Stimulated activated CD4-positive, alpha-beta T cell treated with anti-CD3 and anti-CD28 coated beads, Interleukin-4, amount 100 ng/mL, for 1 hour (primary cell): ENCODE results near the gene SCGN.

Experiments used
- DNase-seq: peaks from one replicate; pipeline ENCODE4 v3.0.0-alpha.2; 2020

SCGN gene

GRCh38 chr6:25689966-25690365 lies 38.0 kb downstream of the SCGN start:
- DNase-seq: no peak

- no peak for DNase-seq
Measured at GRCh38 chr6:25691894-25692293, 39.9 kb downstream of the SCGN start.

- DNase-seq: no peak
Measured at GRCh38 chr6:25692472-25692871, 40.5 kb downstream of the SCGN start.

- DNase-seq: no peak
Measured at GRCh38 chr6:25694366-25694765, 42.4 kb downstream of the SCGN start.

GRCh38 chr6:25695671-25696070 lies 43.7 kb downstream of the SCGN start:
- no peak for DNase-seq

GRCh38 chr6:25697537-25698340 lies 45.7 kb downstream of the SCGN start:
- DNase-seq: no peak

GRCh38 chr6:25698631-25699030 lies 46.6 kb downstream of the SCGN start:
- no peak for DNase-seq

- DNase-seq: no peak
Measured at GRCh38 chr6:25699649-25700048, 47.6 kb downstream of the SCGN start.

- no peak for DNase-seq
Measured at GRCh38 chr6:25700761-25701160, 48.7 kb downstream of the SCGN start.

GRCh38 chr6:25701807-25702206 lies 49.8 kb downstream of the SCGN start:
- DNase-seq: no peak

- DNase-seq: no peak
Measured at GRCh38 chr6:25703005-25703404, 51.0 kb downstream of the SCGN start.

- DNase-seq: no peak
Measured at GRCh38 chr6:25704001-25704400, 52.0 kb downstream of the SCGN start.

- DNase-seq: no peak
Measured at GRCh38 chr6:25706314-25707014, 54.4 kb downstream of the SCGN start.

GRCh38 chr6:25709761-25710160 lies 57.7 kb downstream of the SCGN start:
- DNase-seq: no peak

GRCh38 chr6:25710287-25710686 lies 58.3 kb downstream of the SCGN start:
- no peak for DNase-seq

- no peak for DNase-seq
Measured at GRCh38 chr6:25713824-25714223, 61.8 kb downstream of the SCGN start.

GRCh38 chr6:25714765-25715164 lies 62.8 kb downstream of the SCGN start:
- DNase-seq: no peak

- DNase-seq: no peak
Measured at GRCh38 chr6:25715794-25716193, 63.8 kb downstream of the SCGN start.

- no peak for DNase-seq
Measured at GRCh38 chr6:25717866-25718740, 66.1 kb downstream of the SCGN start.

GRCh38 chr6:25726122-25726911 lies 74.3 kb downstream of the SCGN start:
- no peak for DNase-seq

- DNase-seq: no peak
Measured at GRCh38 chr6:25727028-25727427, 75.0 kb downstream of the SCGN start.

- DNase-seq: no peak
Measured at GRCh38 chr6:25730907-25731306, 78.9 kb downstream of the SCGN start.

GRCh38 chr6:25731721-25732120 lies 79.7 kb downstream of the SCGN start:
- DNase-seq: no peak
